Epidermal melanocyte (primary cell): ENCODE results near the gene AKAP6.
"Not testable (repeated sequence)": the region's sequence is repeated elsewhere in the genome, so short reads cannot be mapped to it uniquely, and the experiment has no call there.

Experiments used
- DNase-seq: peaks from one replicate; pipeline ENCODE4 v3.0.0; 2011; ENCODE audit warnings: low spot score; ENCODE audit not compliant: insufficient read length

Gene AKAP6

DNA sequence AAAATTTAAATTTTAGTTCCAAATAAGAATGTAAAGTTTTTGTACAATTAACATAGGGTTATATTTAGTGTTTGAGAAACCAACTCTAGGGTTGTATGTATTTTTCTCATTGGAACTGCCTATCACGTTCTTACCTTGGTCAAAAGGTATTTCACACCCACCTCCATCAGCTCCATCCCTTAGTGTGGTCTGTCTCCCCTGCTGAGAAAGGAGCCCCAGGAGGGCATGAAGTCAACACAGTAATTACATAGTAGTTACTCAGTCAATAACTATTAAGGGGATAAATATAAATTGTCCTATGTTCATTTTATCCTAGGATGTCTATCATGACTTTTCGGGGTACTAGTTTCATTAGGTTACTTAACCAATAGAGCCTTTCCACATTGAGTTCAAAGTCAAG is 106.3 kb downstream of the AKAP6 start:
- no peak for DNase-seq

DNA sequence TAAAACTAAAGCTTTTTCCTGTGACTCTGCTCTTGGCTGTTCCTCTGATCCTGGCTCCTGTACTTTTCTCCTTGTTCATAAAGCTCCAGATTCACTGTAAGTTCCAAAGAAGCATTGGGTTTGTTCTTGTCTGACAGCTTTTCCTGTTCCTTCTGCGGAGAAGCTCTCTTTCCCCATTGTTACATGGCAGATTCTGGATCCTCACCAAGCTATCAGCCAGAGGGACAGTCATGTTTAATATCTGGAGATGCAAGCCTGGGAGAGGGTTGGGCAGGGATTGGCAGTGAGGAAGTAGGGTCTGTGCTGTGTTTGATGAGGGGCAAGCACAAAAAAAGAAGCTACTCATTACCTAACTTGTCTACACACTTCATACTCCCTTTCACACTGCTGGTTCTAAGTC is 107.9 kb downstream of the AKAP6 start:
- DNase-seq, result no peak

DNA sequence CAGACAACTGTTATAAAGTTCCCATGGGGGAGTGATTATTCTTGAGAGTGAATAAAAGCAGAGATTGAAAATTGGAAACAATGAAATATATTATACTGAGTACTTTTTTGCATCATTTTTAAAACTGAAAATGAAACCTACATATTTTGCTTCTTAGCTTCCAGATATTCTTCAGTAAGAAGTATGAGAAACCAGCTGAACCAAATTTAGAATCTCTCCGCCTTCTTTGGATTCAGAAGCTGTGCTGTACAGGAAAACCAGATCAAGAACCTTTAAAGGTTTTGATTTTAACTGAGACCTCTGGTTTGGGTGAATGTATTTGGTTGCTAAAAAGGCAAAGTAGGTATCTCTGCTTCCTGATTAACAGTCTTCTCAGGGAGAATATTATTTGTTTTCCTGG is 109.4 kb downstream of the AKAP6 start:
- no peak for DNase-seq

DNA sequence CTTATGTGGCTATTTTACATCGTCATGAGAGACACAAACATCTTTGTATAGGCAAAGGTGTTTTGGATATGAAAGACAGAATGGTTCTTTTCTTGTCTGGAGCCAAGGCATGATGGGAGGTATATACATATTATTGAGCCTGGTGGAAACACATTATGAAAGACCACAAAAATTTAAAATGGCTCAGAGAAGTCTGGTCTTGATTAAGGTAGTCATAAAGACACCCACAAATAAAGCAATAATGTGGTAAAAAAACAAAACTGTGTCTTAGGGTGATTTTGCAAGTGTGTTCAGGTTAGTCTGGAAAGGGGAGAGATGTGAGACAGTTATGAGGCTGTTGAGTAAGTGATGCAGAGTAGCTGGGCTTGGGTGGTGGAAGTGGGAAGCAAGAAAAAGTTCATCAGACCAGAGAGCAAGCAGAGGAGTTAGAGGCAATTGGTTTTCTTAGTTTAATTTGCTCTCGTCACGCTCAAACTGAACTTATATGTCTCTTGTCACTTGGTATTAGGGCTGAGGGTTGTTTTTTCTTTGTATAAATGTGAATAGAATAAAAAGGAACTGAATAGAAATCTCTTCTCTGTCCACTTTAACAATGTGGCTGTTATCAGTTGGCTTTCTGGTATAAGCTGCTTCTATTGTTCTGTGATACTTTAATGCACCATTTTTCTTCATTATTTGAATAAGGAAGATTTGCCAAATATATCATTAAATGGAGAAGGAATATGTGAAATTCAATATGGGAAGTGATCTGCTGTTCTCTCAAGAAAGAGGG is 115.0 kb downstream of the AKAP6 start:
- DNase-seq, result no peak

DNA sequence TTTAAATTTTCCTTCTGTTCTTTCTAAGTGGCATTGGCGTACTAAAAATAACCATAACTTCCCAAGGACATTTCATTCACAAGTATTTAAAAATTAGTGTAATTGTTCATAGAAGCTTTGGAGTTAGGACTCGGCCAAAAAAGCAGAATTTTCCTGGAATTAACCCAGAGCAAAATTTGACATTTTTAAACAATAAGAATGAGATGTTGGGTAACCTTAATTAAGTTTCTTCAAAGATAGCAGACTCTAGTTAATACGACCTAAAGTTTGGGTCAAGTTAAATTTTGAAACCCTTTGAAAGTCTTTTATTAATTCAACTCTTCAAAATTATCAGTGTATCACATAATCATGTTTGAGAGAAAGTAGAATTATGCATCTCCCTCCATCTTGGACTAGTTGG is 118.3 kb downstream of the AKAP6 start:
- no peak for DNase-seq

DNA sequence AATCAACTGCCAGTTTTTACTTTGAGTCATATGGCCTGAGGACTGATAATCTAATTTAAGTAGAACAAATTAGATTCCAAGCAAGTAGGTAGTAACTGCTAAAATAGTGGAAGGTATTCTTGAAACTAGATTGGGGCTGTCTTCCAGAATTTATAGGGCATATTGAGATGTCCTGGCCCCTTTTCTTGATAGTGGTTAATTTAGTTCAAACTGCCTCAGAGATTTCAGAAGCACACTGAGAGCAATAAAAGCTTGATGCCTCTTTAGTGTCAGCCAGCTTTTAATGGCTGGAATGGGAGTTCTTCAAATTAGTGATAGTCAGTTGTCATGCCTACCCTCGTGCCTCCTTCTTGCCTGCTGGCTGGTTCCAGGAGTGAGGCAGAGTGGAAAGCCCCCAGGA is 120.5 kb downstream of the AKAP6 start:
- DNase-seq, result no peak

DNA sequence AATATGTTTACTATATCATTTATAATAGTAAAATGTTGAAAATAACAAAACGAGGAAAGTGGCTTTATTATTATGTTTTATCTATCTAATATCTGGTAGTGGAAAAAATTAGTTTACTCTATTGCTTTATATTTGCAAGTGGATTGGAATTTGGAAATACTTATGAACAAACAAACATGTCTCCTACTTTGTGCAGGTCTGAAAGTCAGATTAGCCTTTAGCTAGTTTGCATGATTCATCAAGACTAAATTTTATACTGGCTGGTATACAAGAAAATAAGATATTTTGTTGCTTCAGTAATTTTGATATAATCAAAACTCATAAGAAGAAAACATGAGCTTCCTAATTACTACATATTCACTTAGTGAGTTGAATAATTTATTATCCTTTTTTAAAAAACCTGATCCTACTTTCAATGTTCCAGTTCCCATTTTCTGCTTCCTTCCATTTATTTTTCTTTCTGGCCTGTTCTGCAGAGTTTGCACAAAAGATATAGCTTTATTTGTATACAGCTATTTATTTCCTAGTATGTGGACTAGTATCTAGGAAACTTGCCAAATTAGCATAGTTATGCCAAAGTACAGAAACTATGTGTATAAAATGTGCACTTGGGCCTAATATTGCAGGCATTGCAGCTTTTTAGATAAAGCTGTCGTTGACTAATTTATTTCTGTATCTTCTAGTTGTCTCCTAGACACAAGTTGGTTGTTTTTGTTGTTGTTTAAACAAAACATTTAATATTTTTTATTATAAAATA is 122.0 kb downstream of the AKAP6 start:
- DNase-seq, result no peak

DNA sequence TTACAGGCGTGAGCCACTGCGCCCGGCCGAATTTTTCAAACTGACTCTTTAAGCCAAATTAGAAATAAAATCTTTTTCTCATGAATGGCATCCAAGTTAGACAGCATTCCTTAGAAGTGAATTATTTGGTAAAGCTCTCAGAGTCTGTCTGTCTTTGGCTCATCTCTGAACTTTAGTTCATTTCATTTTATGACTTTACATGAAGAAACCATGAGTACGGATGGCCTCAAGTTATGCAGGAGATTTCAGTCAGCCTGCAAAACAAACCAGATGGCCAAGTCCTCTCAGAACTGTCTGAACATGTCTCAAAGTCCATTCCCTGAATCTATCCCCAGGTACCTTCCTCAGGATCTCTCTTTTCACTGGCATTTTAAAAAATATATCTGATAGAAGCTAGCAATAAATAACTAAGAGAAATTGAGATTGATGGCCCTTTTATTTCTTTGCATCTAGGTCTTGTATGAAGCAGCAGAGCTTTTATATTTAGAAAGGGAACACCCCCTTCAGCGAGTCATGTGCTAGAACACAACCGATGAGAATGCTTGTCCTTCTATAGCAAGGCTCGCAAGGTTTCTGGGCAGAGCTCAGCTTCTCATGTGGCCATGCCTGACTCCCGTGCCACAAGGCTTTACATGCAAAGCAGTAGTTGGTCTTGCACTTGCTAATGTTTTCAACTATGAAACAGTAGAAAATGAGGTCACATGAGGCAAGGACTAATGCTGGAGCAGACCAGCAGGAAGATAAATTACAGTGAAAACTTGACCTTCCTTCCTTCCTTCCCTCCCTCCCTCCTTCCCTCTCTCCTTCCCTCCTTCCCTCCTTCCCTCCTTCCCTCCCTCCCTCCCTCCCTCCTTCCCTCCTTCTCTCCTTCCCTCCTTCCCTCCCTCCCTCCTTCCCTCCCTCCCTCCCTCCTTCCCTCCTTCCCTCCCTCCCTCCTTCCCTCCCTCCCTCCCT is 125.0 kb downstream of the AKAP6 start:
- no peak for DNase-seq

DNA sequence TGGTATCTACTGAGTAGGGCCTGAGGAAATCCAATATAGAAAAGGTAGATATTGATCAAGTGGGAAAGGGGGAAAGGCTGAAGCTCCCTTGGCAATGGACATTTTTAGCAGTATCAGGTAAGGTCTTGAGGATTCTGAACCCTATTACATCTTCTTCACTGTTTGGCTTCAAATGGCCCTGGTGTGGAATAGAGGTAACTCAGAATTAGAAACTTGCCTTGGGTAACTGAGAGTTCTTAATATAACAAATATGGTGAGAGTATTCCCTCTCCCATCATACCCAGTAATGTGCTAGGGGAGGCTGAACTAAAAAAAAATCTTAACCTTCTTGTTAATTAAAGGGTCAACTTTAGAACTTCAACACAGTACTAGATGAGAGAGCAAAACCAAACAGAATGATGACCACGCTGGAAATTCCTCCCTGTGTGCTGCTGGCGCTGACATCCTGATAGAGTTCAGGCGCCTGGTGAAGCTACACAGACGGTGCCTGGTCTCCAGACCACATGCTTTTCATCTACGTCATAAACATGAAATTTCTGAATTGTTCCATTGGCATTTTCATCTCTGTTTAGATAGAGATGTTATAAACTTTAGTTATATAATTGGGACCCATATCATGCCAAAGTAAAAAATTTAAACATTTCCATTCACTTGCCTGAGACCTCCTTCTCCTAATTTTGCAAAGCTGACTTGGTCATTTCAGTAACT is 128.3 kb downstream of the AKAP6 start:
- DNase-seq, result no peak

DNA sequence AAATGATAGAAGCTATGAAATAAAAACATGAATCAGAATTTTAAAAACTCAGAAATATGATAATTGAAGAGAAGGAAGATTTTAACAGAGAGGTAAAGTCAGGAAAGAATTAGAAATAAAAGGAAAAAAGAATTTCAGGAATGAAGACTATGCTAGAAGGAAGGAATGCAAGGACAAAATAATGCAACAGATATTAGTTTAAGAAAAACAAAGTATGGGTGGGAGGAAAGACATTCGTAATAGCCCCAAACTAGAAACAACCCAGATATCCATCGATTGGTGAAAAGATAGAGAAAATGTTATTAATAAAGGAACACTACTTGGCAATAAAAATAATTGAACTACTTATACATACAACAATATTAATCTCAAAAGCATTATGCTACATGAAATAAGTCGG is 129.6 kb downstream of the AKAP6 start:
- DNase-seq, result no peak

DNA sequence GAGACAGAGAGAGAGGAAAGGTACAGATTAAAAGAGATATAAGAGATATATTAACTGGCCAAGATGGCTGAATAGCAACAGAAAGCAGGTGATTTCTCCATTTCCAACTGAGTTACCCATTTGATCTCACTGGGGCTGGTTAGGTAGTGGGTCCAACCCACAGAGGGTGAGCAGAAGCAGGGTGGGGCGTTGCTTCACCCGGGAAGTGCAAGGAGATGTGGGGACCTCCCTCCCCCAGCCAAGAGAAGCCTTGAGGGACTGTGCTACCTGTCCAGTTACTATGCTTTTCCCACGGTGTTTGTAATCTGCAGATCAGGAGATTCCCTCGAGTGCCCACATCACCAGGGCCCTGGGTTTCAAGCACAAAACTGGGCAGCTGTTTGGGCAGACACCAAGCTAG is 131.2 kb downstream of the AKAP6 start:
- DNase-seq, result no peak

DNA sequence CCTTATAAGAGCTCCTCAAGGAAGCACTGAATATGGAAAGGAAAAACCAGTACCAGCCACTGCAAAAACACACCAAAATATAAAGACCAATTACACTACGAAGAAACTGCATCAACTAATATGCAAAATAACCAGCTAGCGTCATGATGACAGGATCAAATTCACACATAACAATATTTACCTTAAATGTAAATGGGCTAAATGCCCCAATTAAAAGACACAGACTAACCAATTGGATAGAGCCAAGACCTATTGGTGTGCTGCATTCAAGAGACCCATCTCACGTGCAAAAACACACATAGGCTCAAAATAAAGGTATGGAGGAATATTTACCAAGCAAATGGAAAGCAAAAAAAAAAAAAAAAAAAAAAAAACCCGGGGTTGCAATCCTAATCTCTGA is 133.5 kb downstream of the AKAP6 start:
- DNase-seq, result not testable (repeated sequence)

DNA sequence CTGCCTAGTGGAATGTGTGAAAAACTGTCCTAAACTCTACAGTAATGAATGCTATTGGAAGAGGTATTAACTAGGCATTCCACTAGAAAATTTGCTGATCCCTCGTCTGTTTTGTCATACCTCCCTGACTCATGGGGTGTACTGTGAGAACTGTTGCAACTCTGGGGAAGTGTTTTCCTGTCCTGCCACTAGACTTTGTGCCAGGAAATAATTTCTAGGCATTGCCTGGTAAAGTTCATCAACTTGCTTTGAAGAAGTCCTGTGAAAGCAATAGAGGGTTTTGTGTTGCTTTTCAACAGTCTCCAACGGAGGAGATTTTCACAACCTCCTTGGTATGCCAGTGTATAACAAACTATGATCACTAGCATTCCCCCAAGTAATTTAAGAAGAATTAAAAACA is 139.9 kb downstream of the AKAP6 start:
- DNase-seq, result no peak

DNA sequence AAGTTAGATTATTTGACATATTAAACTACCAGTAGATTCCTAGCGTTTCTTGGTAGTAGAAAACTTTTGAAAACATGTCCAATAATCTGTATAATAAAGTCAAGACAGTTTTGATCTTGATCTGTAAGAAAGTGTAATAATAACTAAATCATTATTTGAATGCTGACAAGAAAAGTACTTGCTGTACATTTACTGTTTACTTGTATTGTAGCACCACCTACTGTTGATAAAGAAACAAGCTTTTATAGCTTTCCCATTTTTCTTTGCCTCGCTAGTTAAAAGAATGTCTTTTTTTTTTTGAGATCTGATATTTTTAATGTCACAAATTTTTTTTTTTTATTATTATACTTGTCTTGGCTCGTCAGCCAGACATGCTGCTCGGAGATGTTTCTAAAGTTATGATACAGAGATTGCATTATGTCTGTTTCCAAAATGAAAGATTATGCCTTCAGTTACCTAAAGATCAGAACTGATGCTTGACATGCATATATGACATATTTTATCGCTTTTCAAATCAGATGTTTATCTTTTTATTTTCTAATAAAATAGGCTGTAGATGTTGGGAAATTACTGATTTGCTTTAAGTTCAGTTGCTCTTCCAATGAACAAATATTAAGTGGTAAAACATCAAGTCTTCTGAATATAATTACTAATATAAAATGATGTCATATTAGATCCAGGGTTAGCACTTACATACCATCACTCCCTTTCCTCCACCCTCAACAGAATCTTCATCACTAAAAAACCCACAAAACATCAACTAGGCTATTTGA is 140.5 kb downstream of the AKAP6 start:
- no peak for DNase-seq

DNA sequence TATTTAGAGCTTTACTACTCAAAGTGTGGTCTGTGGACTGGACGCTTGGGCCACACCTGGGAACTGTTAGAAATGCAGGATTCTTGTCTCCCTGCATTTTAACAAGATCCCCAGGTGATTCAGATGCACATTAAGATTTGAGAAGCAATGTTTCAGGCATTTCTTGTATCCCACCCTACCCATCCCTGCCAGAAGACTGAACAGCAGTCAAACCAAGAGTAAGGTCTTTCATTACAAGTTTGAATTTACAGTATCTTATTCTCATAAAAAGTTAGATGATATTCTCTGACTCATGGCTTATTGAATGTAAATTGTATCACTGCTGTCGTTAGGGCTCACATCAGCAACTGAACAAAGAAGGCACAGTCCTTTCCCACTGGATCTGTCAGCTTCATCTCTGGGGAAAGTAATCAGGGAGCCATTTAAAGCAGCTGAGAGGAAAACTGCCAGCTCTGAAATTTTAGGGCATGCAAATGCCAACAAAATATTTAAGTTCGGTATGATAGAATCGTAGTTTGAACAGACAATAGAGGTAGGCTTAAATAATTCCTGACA is 141.1 kb downstream of the AKAP6 start:
- no peak for DNase-seq

DNA sequence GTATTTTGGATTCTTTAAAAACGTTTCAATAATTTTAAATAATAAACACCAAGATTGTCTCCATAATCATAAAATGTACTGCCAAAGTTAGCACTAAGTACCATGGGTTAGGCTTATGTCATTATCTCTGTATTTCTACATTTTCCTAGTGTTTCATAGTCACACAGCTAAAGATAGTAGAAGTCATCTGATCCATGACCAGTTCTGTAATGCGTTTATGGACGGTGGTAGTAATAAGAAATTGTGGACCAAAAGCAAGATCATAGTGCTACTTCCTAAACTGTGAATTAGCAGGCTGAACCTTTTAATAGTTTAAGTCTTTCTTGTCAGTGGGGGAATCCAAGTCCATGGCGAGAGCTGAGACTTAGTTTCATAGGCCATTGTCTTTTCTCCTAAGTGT is 142.1 kb downstream of the AKAP6 start:
- no peak for DNase-seq

DNA sequence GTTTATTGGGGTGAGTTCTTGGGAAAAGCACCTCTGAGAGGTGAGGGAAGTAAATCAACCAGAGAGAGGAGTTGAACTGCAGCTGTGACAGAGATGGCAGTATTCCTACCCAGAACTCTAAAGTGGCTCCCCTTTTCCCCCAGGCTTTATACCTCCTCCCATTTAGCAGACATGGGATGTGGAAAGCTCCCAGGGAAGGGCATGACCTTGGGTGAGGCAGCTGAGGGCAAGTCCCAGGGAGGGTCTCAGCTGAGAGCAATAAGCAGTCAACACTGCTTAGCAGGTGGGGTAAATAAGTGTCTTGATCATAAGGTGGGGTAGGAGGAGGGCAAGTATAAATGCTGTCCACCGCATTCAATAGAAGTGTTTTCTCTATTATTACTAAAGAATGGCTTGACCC is 143.0 kb downstream of the AKAP6 start:
- DNase-seq, result no peak

DNA sequence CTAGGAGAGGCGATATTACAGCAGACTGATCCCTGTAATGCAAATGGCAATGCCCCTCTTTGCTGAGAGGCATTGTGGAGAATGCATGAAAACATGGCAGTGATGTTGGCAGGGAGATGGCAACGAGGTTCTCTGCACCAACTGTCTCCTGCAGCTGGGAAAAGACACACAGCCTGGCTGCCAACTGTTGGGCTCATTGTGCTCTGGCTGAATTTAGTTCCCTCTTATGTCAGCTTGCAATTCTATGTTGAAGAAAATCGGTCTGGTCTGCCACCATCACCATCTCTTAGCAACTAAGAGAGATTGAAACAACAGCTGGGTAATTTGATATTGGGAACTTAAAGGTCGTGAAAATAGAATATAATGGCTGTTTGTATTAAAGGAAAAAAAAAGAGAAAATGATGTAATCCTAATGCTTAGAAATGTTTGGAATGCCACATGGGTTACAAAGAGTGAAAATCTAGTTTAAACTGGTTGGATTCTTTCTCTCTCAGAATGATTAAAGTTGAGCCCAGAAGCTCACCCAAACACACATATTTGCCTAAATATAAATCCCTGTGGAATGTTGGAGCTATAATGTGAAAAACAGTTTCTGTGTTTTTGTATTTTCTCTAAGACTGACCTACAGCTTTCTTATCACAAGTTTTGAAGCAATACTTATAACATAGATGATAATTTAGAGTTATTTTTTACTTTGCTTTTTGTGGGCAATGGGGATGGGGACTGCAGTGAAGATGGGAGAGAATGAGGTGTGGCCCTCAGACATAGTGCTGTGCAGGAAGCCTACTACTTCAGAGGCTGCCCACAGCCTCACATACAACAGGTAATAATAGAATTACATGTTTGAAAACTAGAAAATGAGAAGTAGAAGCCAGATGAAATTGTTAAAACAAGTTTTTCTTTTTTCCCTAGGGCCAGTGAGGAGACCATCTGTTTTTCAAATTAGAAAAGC is 143.7 kb downstream of the AKAP6 start:
- no peak for DNase-seq

DNA sequence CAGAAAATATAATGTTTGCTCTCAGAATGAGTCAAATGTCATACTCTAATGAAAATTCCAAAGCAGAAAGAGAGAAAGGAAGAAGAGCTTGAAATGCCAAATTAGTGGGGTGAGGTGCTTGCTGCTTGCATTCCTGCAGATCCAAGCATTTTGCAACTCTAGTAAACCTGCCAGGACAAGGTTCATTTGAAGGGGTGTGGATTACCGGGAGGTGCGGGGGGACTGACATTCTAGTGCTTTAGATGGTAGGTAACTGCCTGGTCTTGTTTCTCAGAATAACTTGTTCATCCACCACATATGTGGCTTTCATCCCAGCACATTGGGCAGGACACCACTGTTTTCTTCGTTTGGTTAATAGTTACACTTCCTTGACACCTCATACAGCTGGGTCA is 144.4 kb downstream of the AKAP6 start:
- no peak for DNase-seq
